H1 (cell line): ENCODE results near the gene HES7. TPM values are rescaled to one million over a fixed set of nuclear protein-coding genes. Genes with fewer than 3 reads are reported as not detected.

Experiments used
- CBX8 ChIP-seq: fragments of 300-800, 300-1000 bp; sonication (generic); IDR thresholded peaks from 2 replicates; pipeline ENCODE4 v1.7.1; 2016; ENCODE audit warnings: low read depth, low read length, borderline replicate concordance
- CHD7 ChIP-seq: fragments of 300-600 bp; sonication (generic); IDR thresholded peaks from 2 replicates; pipeline ENCODE4 v1.7.1; 2012; ENCODE audit warnings: low read length, moderate library complexity, mild to moderate bottlenecking, inconsistent platforms; ENCODE audit not compliant: insufficient replicate concordance
- CTBP2 ChIP-seq: IDR thresholded peaks from 2 replicates; pipeline ENCODE4 v1.7.0; 2011; ENCODE audit warnings: borderline replicate concordance, mild to moderate bottlenecking, moderate library complexity, mixed read lengths, low read length; ENCODE audit not compliant: insufficient read depth, insufficient read length
- FOSL1 ChIP-seq: IDR thresholded peaks from 2 replicates; pipeline ENCODE4 v1.6.1; 2011; ENCODE audit warnings: mild to moderate bottlenecking, low read depth, low read length, moderate library complexity; ENCODE audit not compliant: insufficient read depth
- NRF1 ChIP-seq: IDR thresholded peaks from 2 replicates; pipeline ENCODE4 v1.6.1; 2011; ENCODE audit warnings: mild to moderate bottlenecking, low read depth, low read length, improper control_type of control experiment
- polyA plus RNA-seq, 7 experiments: library from polyadenylated mRNA; depleted of rRNA in 3 of 7; stranded (reverse) in 5 of 7; unstranded in 2 of 7; fragments of >200 nt in 5 of 7; fragments of 200-250 nt in 2 of 7; gene quantifications; 1 replicate in 5 of 7; 2 replicates in 1 of 7; 4 replicates in 1 of 7; pipeline versions ENCODE4 v1.2.1 to v1.2.3, GENCODE V29; 2011 to 2013; ENCODE audit warnings: missing spikeins in 2 of 7, mixed read lengths in 2 of 7
- total RNA-seq: library from RNA; stranded (reverse); fragmentation: NEBNext Ultra II Directional; extraction: Animal tissue kit (Norgen Biotek cat#: 25700); gene quantifications from 2 replicates; pipeline ENCODE4 v1.2.1, GENCODE V29; 2021

HES7 gene
- total and polyA plus RNA-seq, 2 of the 8 experiments (the other 6 are each of a cell fraction or from before 2014, with no cell fraction given), result 0.20 to 0.32 TPM

GRCh38 chr17:8104911-8105310 is 19.0 kb downstream of the HES7 start (continued):
- TF ChIP-seq CTBP2 (no peak), NRF1 (no peak), CHD7 (no peak), CBX8 (no peak), FOSL1 (no peak)
- TF ChIP-seq, all 59 proteins: peak for 0
